GM23338 (cell line): ENCODE results near the gene CNN2. TPM values are rescaled to one million over a fixed set of nuclear protein-coding genes. Genes with fewer than 3 reads are reported as not detected.
A peak's percentile ranks its signal among the peaks of the same experiment; 100 is the strongest.

ENCODE experiments used
- ATAC-seq: fragments of 200-7000 bp; cut with Tn5 transposase; 3 replicates; pipeline ENCODE4 v1.9.1; 2020
- DNase-seq: peaks from one replicate; pipeline ENCODE4 v3.0.0-alpha.2; 2015; ENCODE audit warnings: low spot score
- H2AFZ ChIP-seq: fragments of 200-600 bp; sonication (generic); 2 replicates; pipeline ENCODE4 v1.8.0; 2016; ENCODE audit warnings: antibody characterized with exemption, mild to moderate bottlenecking, moderate library complexity
- H3F3A ChIP-seq: fragments of 200-600 bp; sonication (generic); replicated peaks from 2 replicates; pipeline ENCODE4 v1.8.0; 2017; ENCODE audit warnings: antibody characterized with exemption, mixed run types, low read depth
- H3K27ac ChIP-seq: fragments of 200-600 bp; sonication (generic); 2 replicates; pipeline ENCODE4 v1.6.1; 2016; ENCODE audit warnings: low read depth
- H3K27me3 ChIP-seq: fragments of 200-600 bp; sonication (generic); 2 replicates; pipeline ENCODE4 v1.8.0; 2016; ENCODE audit warnings: mild to moderate bottlenecking, mixed run types, moderate library complexity; ENCODE audit not compliant: insufficient read depth
- H3K36me3 ChIP-seq: fragments of 200-600 bp; sonication (generic); 2 replicates; pipeline ENCODE4 v1.8.0; 2016; ENCODE audit warnings: mild to moderate bottlenecking; ENCODE audit not compliant: insufficient read depth
- H3K4me1 ChIP-seq: fragments of 200-600 bp; sonication (generic); 2 replicates; pipeline ENCODE4 v1.8.0; 2016; ENCODE audit warnings: mild to moderate bottlenecking, moderate library complexity; ENCODE audit not compliant: insufficient read depth
- H3K4me2 ChIP-seq: fragments of 200-600 bp; sonication (generic); 2 replicates; pipeline ENCODE4 v1.7.1; 2017; ENCODE audit warnings: mixed run types
- H3K4me3 ChIP-seq: fragments of 200-600 bp; sonication (generic); 2 replicates; pipeline ENCODE4 v1.6.1; 2016; ENCODE audit warnings: mixed run types
- H3K79me2 ChIP-seq: fragments of 200-600 bp; sonication (generic); replicated peaks from 2 replicates; pipeline ENCODE4 v1.8.0; 2017; ENCODE audit warnings: mild to moderate bottlenecking; ENCODE audit not compliant: insufficient read depth
- H3K9me2 ChIP-seq: fragments of 200-600 bp; sonication (generic); 2 replicates; pipeline ENCODE4 v1.8.0; 2017; ENCODE audit not compliant: insufficient read depth
- H4K20me1 ChIP-seq: fragments of 200-600 bp; sonication (generic); replicated peaks from 2 replicates; pipeline ENCODE4 v1.8.0; 2017; ENCODE audit warnings: mild to moderate bottlenecking; ENCODE audit not compliant: insufficient read depth
- H3K27ac Mint-ChIP-seq: 2 replicates; pipeline ENCODE4 v1.8.0; 2020; ENCODE audit warnings: inconsistent platforms, mild to moderate bottlenecking, moderate library complexity, mixed read lengths
- H3K27me3 Mint-ChIP-seq: 3 replicates; pipeline ENCODE4 v1.8.0; 2022; ENCODE audit warnings: low read depth, mild to moderate bottlenecking, moderate library complexity, mixed read lengths, inconsistent platforms; ENCODE audit not compliant: insufficient read depth, poor library complexity
- H3K36me3 Mint-ChIP-seq: 3 replicates; pipeline ENCODE4 v1.8.0; 2021; ENCODE audit warnings: low read depth, mild to moderate bottlenecking, inconsistent platforms, moderate library complexity, mixed read lengths
- H3K4me1 Mint-ChIP-seq: 3 replicates; pipeline ENCODE4 v1.8.0; 2020; ENCODE audit warnings: mild to moderate bottlenecking, inconsistent platforms, mixed read lengths
- H3K4me3 Mint-ChIP-seq: 3 replicates; pipeline ENCODE4 v1.8.0; 2021; ENCODE audit warnings: moderate library complexity, mild to moderate bottlenecking, inconsistent platforms, mixed read lengths
- H3K9me3 Mint-ChIP-seq: 3 replicates; pipeline ENCODE4 v1.8.0; 2020; ENCODE audit warnings: moderate library complexity, mild to moderate bottlenecking, inconsistent platforms, mixed read lengths
- CREB1 ChIP-seq: fragments of 250-450 bp; sonication (Bioruptor Pico); IDR thresholded peaks from 2 replicates; pipeline ENCODE4 v1.5.0; 2020; ENCODE audit warnings: low read depth, mild to moderate bottlenecking, moderate library complexity
- CTCF ChIP-seq, 2 experiments: fragments of 200-600 bp in 1 of 2; sonication (generic) in 1 of 2; conservative IDR thresholded peaks; 2 replicates each; pipeline versions ENCODE4 v1.5.1 to v1.6.1; 2016 to 2017; ENCODE audit warnings: antibody characterized with exemption in 2 of 2, low read depth in 2 of 2, mild to moderate bottlenecking in 2 of 2, moderate library complexity in 1 of 2
- ETS1 ChIP-seq: IDR thresholded peaks from 2 replicates; pipeline ENCODE4 v1.6.1; 2016; ENCODE audit warnings: antibody characterized with exemption
- EZH2 ChIP-seq: fragments of 200-600 bp; sonication (generic); IDR thresholded peaks from one replicate; pipeline ENCODE4 v1.8.0; 2017; ENCODE audit warnings: antibody characterized with exemption, mild to moderate bottlenecking, low read depth; ENCODE audit not compliant: unreplicated experiment
- EZH2phosphoT487 ChIP-seq: fragments of 200-600 bp; sonication (generic); IDR thresholded peaks from one replicate; pipeline ENCODE4 v1.8.1; 2018; ENCODE audit warnings: antibody characterized with exemption; ENCODE audit not compliant: unreplicated experiment
- JUNB ChIP-seq: IDR thresholded peaks from one replicate; pipeline ENCODE4 v1.6.1; 2016; ENCODE audit warnings: antibody characterized with exemption; ENCODE audit not compliant: unreplicated experiment
- NANOG ChIP-seq: IDR thresholded peaks from 2 replicates; pipeline ENCODE4 v1.6.1; 2016; ENCODE audit warnings: antibody characterized with exemption, borderline replicate concordance
- POLR2AphosphoS5 ChIP-seq: IDR thresholded peaks from 2 replicates; pipeline ENCODE4 v1.6.1; 2016; ENCODE audit warnings: antibody characterized with exemption, low read depth
- STAT1 ChIP-seq: IDR thresholded peaks from one replicate; pipeline ENCODE4 v1.6.1; 2016; ENCODE audit warnings: antibody characterized with exemption; ENCODE audit not compliant: unreplicated experiment
- ZNF114 ChIP-seq: fragments of 250-450 bp; sonication (Bioruptor Pico); IDR thresholded peaks from 2 replicates; pipeline ENCODE4 v1.5.0; 2020; ENCODE audit warnings: mild to moderate bottlenecking, moderate library complexity
- ZNF331 ChIP-seq: fragments of 250-450 bp; sonication (Bioruptor Pico); IDR thresholded peaks from 2 replicates; pipeline ENCODE4 v1.5.0; 2020; ENCODE audit warnings: low read depth, mild to moderate bottlenecking, moderate library complexity
- ZNF462 ChIP-seq: fragments of 250-450 bp; sonication (Bioruptor Pico); IDR thresholded peaks from 2 replicates; pipeline ENCODE4 v1.5.0; 2020; ENCODE audit warnings: mild to moderate bottlenecking, moderate library complexity
- polyA plus RNA-seq: library from polyadenylated mRNA; unstranded; fragments of >200 nt; fragmentation: Nextera tagmentation; extraction: Ambion mirVana; gene quantifications from 2 replicates; pipeline ENCODE4 v1.2.1, GENCODE V29; 2016
- total RNA-seq: library from RNA; depleted of rRNA; stranded (reverse); fragments of >200 nt; shearing (Covaris generic); gene quantifications from 2 replicates; pipeline ENCODE4 v1.2.3, GENCODE V29; 2014
- TF ChIP-seq, protein P1 (sequence below): IDR thresholded peaks from one replicate; pipeline ENCODE4 v1.6.1; 2018; ENCODE audit warnings: antibody characterized with exemption; ENCODE audit not compliant: unreplicated experiment

Gene CNN2
- total and polyA plus RNA-seq, 2 experiments from 2014 or later, result 330 to 392 TPM

GRCh38 chr19:1085053-1085658 is 58.7 kb downstream of the CNN2 start:
- Histone ChIP-seq H3K27me3 (no peaks in the 10 kb centered on the region), H3K4me3 (no peak overlapping the region), H2AFZ (no peak overlapping the region), H3K79me2 (no peaks in the 10 kb centered on the region), H4K20me1 (peaks cover 3% of the 10 kb centered on the region; the same call in 1 of the 2 replicates), H3K27ac (peak overlapping the region; percentile 74; the same call in 1 of the 2 replicates), H3K4me1 (no peaks in the 10 kb centered on the region; the same call in 1 of the 2 replicates), H3K36me3 (no peaks in the 10 kb centered on the region; the same call in 1 of the 2 replicates), H3K9me2 (no peaks in the 10 kb centered on the region), H3K4me2 (no peak overlapping the region), H3F3A (peaks cover 34% of the 10 kb centered on the region; the same call in 1 of the 2 replicates)
- TF ChIP-seq JUNB, result no peak
- TF ChIP-seq NANOG, result no peak
- TF ChIP-seq POLR2AphosphoS5, result no peak
- no peak for TF ChIP-seq ETS1
- no peak for TF ChIP-seq ZNF114 (CRISPR knock-in tag)
- no peak for TF ChIP-seq EZH2
- TF ChIP-seq STAT1, result no peak
- TF ChIP-seq CREB1 (CRISPR knock-in tag), result no peak
- no peak for TF ChIP-seq EZH2phosphoT487
- no peak for TF ChIP-seq CTCF (conservative IDR thresholded peaks at IDR 0.05; ENCODE audit: low read depth in 2 of 2)
- TF ChIP-seq, protein P1, sequence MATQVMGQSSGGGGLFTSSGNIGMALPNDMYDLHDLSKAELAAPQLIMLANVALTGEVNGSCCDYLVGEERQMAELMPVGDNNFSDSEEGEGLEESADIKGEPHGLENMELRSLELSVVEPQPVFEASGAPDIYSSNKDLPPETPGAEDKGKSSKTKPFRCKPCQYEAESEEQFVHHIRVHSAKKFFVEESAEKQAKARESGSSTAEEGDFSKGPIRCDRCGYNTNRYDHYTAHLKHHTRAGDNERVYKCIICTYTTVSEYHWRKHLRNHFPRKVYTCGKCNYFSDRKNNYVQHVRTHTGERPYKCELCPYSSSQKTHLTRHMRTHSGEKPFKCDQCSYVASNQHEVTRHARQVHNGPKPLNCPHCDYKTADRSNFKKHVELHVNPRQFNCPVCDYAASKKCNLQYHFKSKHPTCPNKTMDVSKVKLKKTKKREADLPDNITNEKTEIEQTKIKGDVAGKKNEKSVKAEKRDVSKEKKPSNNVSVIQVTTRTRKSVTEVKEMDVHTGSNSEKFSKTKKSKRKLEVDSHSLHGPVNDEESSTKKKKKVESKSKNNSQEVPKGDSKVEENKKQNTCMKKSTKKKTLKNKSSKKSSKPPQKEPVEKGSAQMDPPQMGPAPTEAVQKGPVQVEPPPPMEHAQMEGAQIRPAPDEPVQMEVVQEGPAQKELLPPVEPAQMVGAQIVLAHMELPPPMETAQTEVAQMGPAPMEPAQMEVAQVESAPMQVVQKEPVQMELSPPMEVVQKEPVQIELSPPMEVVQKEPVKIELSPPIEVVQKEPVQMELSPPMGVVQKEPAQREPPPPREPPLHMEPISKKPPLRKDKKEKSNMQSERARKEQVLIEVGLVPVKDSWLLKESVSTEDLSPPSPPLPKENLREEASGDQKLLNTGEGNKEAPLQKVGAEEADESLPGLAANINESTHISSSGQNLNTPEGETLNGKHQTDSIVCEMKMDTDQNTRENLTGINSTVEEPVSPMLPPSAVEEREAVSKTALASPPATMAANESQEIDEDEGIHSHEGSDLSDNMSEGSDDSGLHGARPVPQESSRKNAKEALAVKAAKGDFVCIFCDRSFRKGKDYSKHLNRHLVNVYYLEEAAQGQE, result no peak
- TF ChIP-seq ZNF462, result no peak
- TF ChIP-seq ZNF331 (CRISPR knock-in tag), result no peak
- Mint-ChIP-seq H3K4me1 (no peaks in the 10 kb centered on the region), H3K4me3 (no peak overlapping the region), H3K27ac (no peak overlapping the region), H3K27me3 (peaks cover 20% of the 10 kb centered on the region), H3K36me3 (peaks cover 51% of the 10 kb centered on the region), H3K9me3 (no peaks in the 10 kb centered on the region; the same call in 2 of the 3 replicates)
- ATAC-seq (no peak), DNase-seq (no peak)
